Fibroblast of villous mesenchyme (primary cell): ENCODE data around the gene TIE1. TPM values are rescaled to one million over a fixed set of nuclear protein-coding genes. Genes with fewer than 3 reads are reported as not detected.

Experiments used
- DNase-seq: peaks from one replicate; pipeline ENCODE4 v3.0.0-alpha.2; 2010; ENCODE audit warnings: low read depth
- H3K4me3 ChIP-seq: 2 replicates; pipeline ENCODE4 v1.5.1; 2011; ENCODE audit warnings: low read depth, mild to moderate bottlenecking, low read length
- total RNA-seq: library from RNA; depleted of rRNA; stranded (reverse); fragments of >200 nt; gene quantifications from 2 replicates; pipeline ENCODE4 v1.2.3, GENCODE V29; 2012
- TF ChIP-seq, protein P1 (sequence below): IDR thresholded peaks from 2 replicates; pipeline ENCODE4 v1.5.1; 2012; ENCODE audit warnings: low read depth, mild to moderate bottlenecking, low read length; ENCODE audit not compliant: insufficient read depth

TIE1 gene
- total RNA-seq, 1 donor: under 0.01 TPM

DNA sequence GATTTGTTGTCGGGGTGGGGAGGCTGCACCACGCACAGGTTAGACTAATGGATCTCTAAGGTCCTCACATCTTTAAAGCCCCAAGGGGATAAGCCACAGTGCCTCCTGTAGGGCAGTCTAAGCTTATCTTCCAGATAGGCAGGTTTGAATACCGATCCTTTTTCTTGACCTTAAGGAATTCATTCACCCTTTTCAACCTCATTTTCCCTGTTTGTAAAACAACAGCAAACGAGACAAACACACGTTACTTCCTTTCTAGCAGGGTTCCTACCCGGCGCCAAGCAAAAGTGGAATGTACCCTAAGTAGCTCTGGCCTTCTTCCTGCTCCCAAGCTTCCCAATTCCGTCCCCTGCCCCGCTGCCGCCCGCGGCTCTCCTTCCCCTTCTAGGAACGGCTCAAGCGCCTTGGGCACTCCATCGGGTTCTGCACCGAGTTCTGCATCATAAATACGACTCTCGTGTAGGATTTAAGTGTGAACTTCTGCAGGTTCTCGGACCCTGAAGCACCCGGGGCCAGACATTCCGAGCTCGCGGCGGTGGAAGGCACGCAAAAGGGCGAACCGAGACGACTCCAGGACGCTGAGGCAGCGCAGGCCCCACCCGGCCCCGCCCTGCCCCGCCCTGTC, 57.5 kb downstream of the TIE1 start:
- no peak for DNase-seq
- peak overlapping the region; percentile 77 for H3K4me3 ChIP-seq
- TF ChIP-seq, protein P1, sequence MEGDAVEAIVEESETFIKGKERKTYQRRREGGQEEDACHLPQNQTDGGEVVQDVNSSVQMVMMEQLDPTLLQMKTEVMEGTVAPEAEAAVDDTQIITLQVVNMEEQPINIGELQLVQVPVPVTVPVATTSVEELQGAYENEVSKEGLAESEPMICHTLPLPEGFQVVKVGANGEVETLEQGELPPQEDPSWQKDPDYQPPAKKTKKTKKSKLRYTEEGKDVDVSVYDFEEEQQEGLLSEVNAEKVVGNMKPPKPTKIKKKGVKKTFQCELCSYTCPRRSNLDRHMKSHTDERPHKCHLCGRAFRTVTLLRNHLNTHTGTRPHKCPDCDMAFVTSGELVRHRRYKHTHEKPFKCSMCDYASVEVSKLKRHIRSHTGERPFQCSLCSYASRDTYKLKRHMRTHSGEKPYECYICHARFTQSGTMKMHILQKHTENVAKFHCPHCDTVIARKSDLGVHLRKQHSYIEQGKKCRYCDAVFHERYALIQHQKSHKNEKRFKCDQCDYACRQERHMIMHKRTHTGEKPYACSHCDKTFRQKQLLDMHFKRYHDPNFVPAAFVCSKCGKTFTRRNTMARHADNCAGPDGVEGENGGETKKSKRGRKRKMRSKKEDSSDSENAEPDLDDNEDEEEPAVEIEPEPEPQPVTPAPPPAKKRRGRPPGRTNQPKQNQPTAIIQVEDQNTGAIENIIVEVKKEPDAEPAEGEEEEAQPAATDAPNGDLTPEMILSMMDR: peak; percentile 44

DNA sequence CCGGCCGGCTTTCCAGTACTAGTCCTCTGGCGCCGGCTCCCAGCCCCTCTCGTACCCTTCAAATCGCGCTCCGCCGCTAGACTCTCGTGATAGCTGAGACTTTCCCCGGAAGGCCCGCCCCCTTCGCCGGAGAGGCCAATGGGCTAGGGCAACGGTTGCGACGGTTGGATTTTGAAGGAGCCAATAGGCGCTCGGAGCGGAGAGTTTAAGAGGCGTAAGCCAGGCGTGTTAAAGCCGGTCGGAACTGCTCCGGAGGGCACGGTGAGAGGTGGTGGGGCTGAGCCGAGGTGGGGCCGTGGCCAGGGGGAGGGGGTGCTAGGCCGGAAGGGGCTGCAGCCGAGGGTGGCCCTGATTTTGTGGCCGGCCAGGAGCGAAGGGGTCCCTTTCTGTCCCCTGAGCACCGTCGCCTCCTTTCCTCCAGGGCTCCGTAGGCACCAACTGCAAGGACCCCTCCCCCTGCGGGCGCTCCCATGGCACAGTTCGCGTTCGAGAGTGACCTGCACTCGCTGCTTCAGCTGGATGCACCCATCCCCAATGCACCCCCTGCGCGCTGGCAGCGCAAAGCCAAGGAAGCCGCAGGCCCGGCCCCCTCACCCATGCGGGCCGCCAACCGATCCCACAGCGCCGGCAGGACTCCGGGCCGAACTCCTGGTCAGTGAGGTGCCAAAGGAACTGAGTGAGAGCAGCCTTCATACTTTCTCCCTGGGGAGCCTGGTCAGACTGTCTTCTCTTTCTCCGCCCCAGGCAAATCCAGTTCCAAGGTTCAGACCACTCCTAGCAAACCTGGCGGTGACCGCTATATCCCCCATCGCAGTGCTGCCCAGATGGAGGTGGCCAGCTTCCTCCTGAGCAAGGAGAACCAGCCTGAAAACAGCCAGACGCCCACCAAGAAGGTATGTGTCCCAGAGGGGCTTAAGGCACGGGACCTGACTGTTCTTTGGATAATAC, 58.2 kb downstream of the TIE1 start, which contains the start of gene CDC20:
Gene CDC20 (plus strand): TSS at position 236 of the 948 bp plus-strand sequence. CDS start 235 bp downstream, at position 471.
- peak; percentile 97 for DNase-seq
- TF ChIP-seq, protein P1: no peak

DNA sequence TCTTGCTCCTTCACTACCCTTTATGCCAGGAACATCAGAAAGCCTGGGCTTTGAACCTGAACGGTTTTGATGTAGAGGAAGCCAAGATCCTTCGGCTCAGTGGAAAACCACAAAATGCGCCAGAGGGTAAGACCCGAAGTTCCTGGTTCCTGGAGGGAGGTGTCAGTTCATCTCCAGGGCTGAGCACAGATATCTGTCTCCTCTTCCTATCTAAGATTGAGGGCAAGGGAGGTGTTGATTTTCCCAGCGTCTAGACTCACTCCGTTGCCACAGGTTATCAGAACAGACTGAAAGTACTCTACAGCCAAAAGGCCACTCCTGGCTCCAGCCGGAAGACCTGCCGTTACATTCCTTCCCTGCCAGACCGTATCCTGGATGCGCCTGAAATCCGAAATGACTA, 58.9 kb downstream of the TIE1 start:
- DNase-seq: no peak

More for the DNA sequence above, 58.2 kb downstream of the TIE1 start, which contains the start of gene CDC20:
- peak within 1 kb of the TSS; percentile 77 for H3K4me3 ChIP-seq

DNA sequence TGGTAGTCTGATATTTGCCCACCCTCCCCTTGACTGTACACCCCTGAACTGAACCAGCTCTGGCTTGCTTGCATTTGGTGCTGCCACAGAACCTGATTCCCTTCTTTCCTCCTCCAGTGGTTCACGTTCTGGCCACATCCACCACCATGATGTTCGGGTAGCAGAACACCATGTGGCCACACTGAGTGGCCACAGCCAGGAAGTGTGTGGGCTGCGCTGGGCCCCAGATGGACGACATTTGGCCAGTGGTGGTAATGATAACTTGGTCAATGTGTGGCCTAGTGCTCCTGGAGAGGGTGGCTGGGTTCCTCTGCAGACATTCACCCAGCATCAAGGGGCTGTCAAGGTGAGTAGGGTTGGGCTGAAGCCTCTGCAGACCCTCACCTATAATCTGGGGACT, 59.8 kb downstream of the TIE1 start:
- H3K4me3 ChIP-seq: peak overlapping the region; percentile 77

More for the DNA sequence above, 58.9 kb downstream of the TIE1 start:
- TF ChIP-seq, protein P1: no peak
- peak overlapping the region; percentile 77 for H3K4me3 ChIP-seq

DNA sequence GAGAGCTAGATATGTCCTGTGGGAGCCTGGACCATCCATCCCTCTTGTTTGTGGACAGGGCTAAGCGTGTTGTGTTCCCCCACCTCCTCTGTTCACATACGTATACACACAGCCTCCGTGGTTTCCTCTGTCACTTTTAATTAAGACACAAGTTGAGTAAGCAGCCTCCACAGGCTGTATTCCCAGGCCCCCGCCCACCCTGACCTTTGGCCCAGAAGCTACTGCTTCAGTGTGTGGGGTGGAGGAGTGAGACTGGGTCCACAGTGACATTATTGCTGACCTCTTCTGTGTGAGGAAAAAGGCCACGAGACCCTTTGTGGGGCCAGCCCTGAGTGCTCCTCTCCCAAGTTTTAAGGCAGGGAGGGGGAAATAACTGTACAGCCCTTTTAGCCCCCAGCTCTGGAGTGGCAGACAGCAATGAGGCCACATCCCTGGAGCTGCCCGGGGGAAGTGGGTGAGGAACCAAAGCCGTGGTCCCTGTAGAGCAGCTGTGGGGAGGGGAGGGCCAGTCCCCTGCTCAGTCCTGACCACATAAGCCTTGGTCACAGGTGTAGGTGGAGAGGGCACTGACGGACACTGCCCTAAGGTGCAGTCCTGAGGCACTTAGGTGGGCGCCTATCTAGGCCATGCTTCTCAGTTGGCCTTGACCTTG, 62.6 kb downstream of the TIE1 start:
- no peak overlapping the region for H3K4me3 ChIP-seq
- DNase-seq: peak; percentile 11

More for the DNA sequence above, 59.8 kb downstream of the TIE1 start:
- DNase-seq: no peak
- TF ChIP-seq, protein P1: no peak

More for the DNA sequence above, 62.6 kb downstream of the TIE1 start:
- TF ChIP-seq, protein P1: no peak
